ENCODE results near the gene HAUS7. TPM values are rescaled to one million over a fixed set of nuclear protein-coding genes. Genes with fewer than 3 reads are reported as not detected.

The HAUS7 gene
- total RNA-seq, 1 donor from 2014 or later: 24.6 TPM

DNA sequence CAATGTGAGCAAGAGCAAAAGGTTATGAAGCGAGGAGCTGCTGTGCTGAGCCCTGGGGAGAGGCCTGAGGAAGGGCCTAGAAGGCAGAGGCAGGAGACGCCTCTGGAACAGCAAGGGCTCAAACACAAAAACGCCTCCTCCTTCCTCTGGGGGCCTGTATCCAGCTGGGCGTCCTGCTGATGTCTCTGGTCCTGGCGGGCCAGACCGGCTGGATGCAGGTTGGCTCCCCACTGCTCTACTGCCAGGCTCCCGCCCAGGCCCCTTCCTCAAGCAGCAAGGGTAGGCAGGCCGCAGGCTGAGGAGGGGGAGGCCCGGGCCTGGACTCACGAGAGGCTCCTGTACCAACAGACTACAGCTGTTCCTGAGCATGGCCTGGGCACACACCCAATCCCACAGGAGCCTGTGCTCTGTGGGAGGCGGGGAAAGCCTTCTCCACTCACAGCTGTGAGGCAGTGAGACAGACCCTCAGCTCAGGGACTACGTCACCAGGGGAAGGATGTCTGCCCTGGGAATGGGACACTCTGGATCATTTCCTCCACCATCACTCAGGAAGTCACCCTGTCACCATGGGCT lies 2.3 kb downstream of the HAUS7 start:
- peaks cover 8% of the 10 kb centered on the region for H3K4me1 Mint-ChIP-seq (ENCODE audit: low read depth, unreplicated experiment)
- H3K27me3 Mint-ChIP-seq (ENCODE audit: unreplicated experiment): peaks cover 2% of the 10 kb centered on the region
- H3K36me3 Mint-ChIP-seq (ENCODE audit: unreplicated experiment): no peaks in the 10 kb centered on the region
- H3K4me3 Mint-ChIP-seq (ENCODE audit: unreplicated experiment): no peak overlapping the region
- H3K27ac Mint-ChIP-seq (ENCODE audit: unreplicated experiment): no peak overlapping the region
- H3K9me3 Mint-ChIP-seq (ENCODE audit: unreplicated experiment): no peaks in the 10 kb centered on the region
- DNase-seq: no peak
- TF ChIP-seq, protein P1, sequence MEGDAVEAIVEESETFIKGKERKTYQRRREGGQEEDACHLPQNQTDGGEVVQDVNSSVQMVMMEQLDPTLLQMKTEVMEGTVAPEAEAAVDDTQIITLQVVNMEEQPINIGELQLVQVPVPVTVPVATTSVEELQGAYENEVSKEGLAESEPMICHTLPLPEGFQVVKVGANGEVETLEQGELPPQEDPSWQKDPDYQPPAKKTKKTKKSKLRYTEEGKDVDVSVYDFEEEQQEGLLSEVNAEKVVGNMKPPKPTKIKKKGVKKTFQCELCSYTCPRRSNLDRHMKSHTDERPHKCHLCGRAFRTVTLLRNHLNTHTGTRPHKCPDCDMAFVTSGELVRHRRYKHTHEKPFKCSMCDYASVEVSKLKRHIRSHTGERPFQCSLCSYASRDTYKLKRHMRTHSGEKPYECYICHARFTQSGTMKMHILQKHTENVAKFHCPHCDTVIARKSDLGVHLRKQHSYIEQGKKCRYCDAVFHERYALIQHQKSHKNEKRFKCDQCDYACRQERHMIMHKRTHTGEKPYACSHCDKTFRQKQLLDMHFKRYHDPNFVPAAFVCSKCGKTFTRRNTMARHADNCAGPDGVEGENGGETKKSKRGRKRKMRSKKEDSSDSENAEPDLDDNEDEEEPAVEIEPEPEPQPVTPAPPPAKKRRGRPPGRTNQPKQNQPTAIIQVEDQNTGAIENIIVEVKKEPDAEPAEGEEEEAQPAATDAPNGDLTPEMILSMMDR (IDR thresholded peaks at IDR 0.05; ENCODE audit: partially characterized antibody, unreplicated experiment): no peak

DNA sequence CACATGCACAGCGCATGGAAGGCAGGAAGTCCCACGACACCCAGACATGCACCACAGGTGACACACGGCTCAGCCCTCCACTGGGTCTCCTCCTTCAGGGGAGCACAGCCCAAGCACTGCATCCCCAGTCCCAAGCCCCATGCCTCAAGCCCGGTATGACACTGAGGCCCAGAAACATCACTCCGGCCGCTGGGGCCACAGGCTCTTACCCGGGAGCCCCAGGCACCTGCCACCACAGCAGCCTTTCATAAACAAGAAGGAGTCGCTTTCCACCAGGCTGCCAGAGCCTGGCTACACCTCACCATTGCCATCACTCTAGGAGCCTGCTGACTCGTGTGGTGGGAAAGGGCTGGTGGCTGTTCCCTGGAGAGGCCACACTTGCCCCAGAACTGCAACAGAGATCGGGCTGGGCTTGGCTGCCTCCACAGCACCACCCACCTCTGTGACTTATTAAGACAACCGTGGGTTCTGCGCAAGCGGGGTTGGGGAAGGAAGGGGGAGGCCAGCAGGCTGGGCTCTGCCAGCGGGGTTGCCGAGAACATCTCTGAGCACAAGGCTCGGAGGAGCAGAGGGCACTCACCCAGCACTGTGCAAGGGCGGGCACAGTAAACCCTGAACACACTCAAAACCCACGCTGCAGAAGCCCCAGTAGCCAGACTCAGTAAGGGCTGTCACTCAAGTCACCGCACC lies 4.5 kb downstream of the HAUS7 start:
- Mint-ChIP-seq H3K4me3 (ENCODE audit: unreplicated experiment) (no peak overlapping the region), H3K36me3 (ENCODE audit: unreplicated experiment) (no peaks in the 10 kb centered on the region), H3K4me1 (ENCODE audit: low read depth, unreplicated experiment) (peaks cover 8% of the 10 kb centered on the region), H3K27me3 (ENCODE audit: unreplicated experiment) (peaks cover 2% of the 10 kb centered on the region), H3K27ac (ENCODE audit: unreplicated experiment) (no peak overlapping the region), H3K9me3 (ENCODE audit: unreplicated experiment) (no peaks in the 10 kb centered on the region)
- TF ChIP-seq, protein P1 (IDR thresholded peaks at IDR 0.05; ENCODE audit: partially characterized antibody, unreplicated experiment): no peak
- DNase-seq: no peak

DNA sequence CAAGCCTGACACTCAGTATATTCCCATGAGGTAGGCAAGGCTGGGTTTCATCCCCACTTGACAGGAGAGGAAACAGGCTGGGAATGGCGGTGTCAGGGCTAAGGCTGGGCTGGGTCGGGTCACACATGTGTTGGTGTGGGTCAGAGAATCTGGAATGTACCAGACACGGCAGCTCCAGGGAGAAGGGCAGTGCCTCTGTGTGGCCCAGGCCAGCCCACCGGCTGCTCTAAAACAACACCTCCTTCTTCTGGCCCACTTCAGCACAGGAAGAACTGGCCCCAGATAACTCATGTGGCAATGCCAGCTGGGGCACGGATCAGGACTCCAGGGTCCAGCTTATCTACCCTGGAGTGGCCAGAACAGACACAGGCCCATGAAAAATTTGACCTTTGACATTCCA lies 6.3 kb downstream of the HAUS7 start:
- Mint-ChIP-seq H3K27me3 (ENCODE audit: unreplicated experiment) (peaks cover under 1% of the 10 kb centered on the region), H3K9me3 (ENCODE audit: unreplicated experiment) (no peaks in the 10 kb centered on the region), H3K4me1 (ENCODE audit: low read depth, unreplicated experiment) (peaks cover 8% of the 10 kb centered on the region), H3K27ac (ENCODE audit: unreplicated experiment) (no peak overlapping the region), H3K4me3 (ENCODE audit: unreplicated experiment) (no peak overlapping the region), H3K36me3 (ENCODE audit: unreplicated experiment) (no peaks in the 10 kb centered on the region)
- TF ChIP-seq, protein P1 (IDR thresholded peaks at IDR 0.05; ENCODE audit: partially characterized antibody, unreplicated experiment): no peak
- no peak for DNase-seq

DNA sequence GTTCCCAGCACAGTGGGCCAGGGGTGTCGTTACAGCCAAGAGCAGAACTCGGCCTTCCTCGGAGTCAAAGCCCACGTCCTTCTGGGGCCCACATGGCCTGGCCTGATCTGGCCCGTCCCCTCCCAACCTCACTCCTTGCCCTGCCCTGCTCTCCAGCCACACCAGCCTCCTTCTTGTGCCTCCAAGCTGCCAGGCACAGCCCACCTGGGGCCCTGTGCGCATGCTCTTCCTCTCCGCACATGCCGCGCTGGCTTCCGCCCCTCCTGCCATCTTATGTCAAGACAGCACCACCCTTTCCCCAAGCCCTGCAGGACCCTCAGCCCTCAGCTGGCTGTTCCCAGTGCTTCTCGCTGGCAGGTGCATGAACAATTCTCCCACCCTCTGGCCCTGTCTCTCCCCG lies 6.8 kb downstream of the HAUS7 start:
- Mint-ChIP-seq H3K36me3 (ENCODE audit: unreplicated experiment) (no peaks in the 10 kb centered on the region), H3K27me3 (ENCODE audit: unreplicated experiment) (peaks cover 3% of the 10 kb centered on the region), H3K27ac (ENCODE audit: unreplicated experiment) (no peak overlapping the region), H3K9me3 (ENCODE audit: unreplicated experiment) (no peaks in the 10 kb centered on the region), H3K4me1 (ENCODE audit: low read depth, unreplicated experiment) (peaks cover 8% of the 10 kb centered on the region), H3K4me3 (ENCODE audit: unreplicated experiment) (no peak overlapping the region)
- DNase-seq: no peak
- TF ChIP-seq, protein P1 (IDR thresholded peaks at IDR 0.05; ENCODE audit: partially characterized antibody, unreplicated experiment): no peak

DNA sequence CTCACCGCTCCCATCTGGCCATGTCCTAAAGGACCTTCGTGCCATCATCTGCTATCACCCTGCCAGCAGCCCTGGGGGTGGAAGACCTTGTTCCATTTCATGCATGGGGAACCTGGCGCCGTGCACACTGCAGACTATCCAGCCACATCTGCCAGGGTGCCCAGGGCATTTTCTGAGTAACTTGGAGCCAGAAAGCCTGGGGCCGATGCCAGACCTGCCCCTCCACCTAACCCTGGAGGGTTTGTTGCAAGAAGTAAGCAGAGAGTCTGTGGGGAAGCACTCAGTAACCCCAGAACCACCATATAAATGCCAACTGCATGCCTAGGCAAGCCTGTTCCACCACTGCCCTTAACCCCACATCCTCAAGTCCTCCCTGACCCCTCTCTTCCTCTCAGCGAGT lies 7.3 kb downstream of the HAUS7 start:
- no peaks in the 10 kb centered on the region for H3K9me3 Mint-ChIP-seq (ENCODE audit: unreplicated experiment)

More for the DNA sequence above, 7.3 kb downstream of the HAUS7 start:
- peaks cover 8% of the 10 kb centered on the region for H3K4me1 Mint-ChIP-seq (ENCODE audit: low read depth, unreplicated experiment)
- no peak overlapping the region for H3K4me3 Mint-ChIP-seq (ENCODE audit: unreplicated experiment)
- peaks cover 3% of the 10 kb centered on the region for H3K27me3 Mint-ChIP-seq (ENCODE audit: unreplicated experiment)
- no peak for DNase-seq
- H3K36me3 Mint-ChIP-seq (ENCODE audit: unreplicated experiment): no peaks in the 10 kb centered on the region
- H3K27ac Mint-ChIP-seq (ENCODE audit: unreplicated experiment): no peak overlapping the region
- TF ChIP-seq, protein P1 (IDR thresholded peaks at IDR 0.05; ENCODE audit: partially characterized antibody, unreplicated experiment): no peak

Measured in glutamatergic neuron (in vitro differentiated cells).